Measurements from ENCODE around the gene PLSCR1. TPM values are rescaled to one million over a fixed set of nuclear protein-coding genes. Genes with fewer than 3 reads are reported as not detected.

The PLSCR1 gene
- total RNA-seq, 1 experiment from 2014 or later, result 48.9 TPM

DNA sequence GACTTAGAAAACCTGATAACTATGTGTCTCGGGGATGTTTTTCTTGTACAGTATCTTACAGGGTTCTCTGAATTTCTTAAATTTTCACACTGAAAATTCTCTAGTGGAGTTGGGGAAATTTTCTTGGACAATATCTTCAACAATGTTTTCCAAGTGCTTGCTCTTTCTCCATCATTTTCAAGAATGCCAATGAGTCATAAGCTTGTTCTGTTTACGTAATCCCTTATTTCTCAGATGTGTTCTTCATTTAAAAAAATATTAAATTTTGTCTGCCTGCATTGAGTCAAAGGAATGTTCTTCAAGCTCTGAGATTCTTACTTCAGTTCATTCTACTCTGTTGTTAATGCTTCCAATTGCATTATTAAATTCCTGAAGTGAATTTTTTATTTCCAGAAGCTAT is 53.1 kb downstream of the PLSCR1 start:
- H3K23me2 ChIP-seq (ENCODE audit: insufficient read length, low read depth, low read length, poor library complexity, severe bottlenecking), result no peaks in the 10 kb centered on the region
- no peak overlapping the region for H4K5ac ChIP-seq (ENCODE audit: insufficient read length, low read depth, low read length)
- H3T11ph ChIP-seq (ENCODE audit: low read length), result no peak overlapping the region
- H3K23ac ChIP-seq (ENCODE audit: insufficient read length, low read depth, low read length), result no peak overlapping the region
- no peak overlapping the region for H3K4me2 ChIP-seq (ENCODE audit: insufficient read depth, insufficient read length, low read length)
- no peak for DNase-seq
- H2BK120ac ChIP-seq (ENCODE audit: low read depth, low read length, poor library complexity, severe bottlenecking), result no peak overlapping the region
- H4K91ac ChIP-seq (ENCODE audit: insufficient read length, low read depth, low read length), result no peak overlapping the region
- H3K4ac ChIP-seq (ENCODE audit: low read depth, low read length), result no peak overlapping the region
- no peak overlapping the region for H2BK12ac ChIP-seq (ENCODE audit: insufficient read length, low read depth, low read length)
- H3K4me1 ChIP-seq (ENCODE audit: insufficient read depth, low read length), result no peaks in the 10 kb centered on the region
- no peak overlapping the region for H2BK20ac ChIP-seq (ENCODE audit: low read depth, low read length, poor library complexity, severe bottlenecking)
- Mint-ChIP-seq H3K36me3 (ENCODE audit: insufficient read depth in 1 of 3, low read depth in 3 of 3) (peaks cover 0 to 2% (median 0%) of the 10 kb centered on the region in 3 experiments; a peak in 2 of 7 replicates), H3K27me3 (ENCODE audit: low read depth) (no peaks in the 10 kb centered on the region), H3K4me1 (peaks cover 7 to 10% of the 10 kb centered on the region in 2 experiments; a peak in 3 of 4 replicates), H3K9me3 (peaks cover 2 to 5% of the 10 kb centered on the region in 2 experiments; a peak in 2 of 5 replicates), H3K27ac (no peak overlapping the region), H3K4me3 (no peak overlapping the region)
- H3K9me3 ChIP-seq (ENCODE audit: control insufficient read depth, low read depth, low read length), result no peaks in the 10 kb centered on the region
- no peak overlapping the region for H3K9ac ChIP-seq (ENCODE audit: extremely low read depth, insufficient read length, low read length)
- H2BK5ac ChIP-seq (ENCODE audit: insufficient read length, low read length), result no peak overlapping the region
- H2AK5ac ChIP-seq (ENCODE audit: insufficient read length, low read length), result no peak overlapping the region
- no peaks in the 10 kb centered on the region for H3K27me3 ChIP-seq (ENCODE audit: insufficient read depth, low read length)
- no peak overlapping the region for H3K27ac ChIP-seq (ENCODE audit: insufficient read length, low read depth, low read length)
- no peaks in the 10 kb centered on the region for H4K20me1 ChIP-seq (ENCODE audit: control insufficient read depth, insufficient read depth, insufficient read length)
- H3K79me2 ChIP-seq (ENCODE audit: insufficient read depth, low read length), result no peaks in the 10 kb centered on the region
- no peak overlapping the region for H3K18ac ChIP-seq (ENCODE audit: insufficient read length, low read depth, low read length)
- no peak overlapping the region for H2BK15ac ChIP-seq (ENCODE audit: low read depth, low read length)
- H3K79me1 ChIP-seq (ENCODE audit: insufficient read depth, low read depth, low read length, poor library complexity, severe bottlenecking), result no peaks in the 10 kb centered on the region
- no peak overlapping the region for H4K8ac ChIP-seq (replicated peaks; ENCODE audit: insufficient read length, low read depth, low read length)
- no peak overlapping the region for H3K14ac ChIP-seq (ENCODE audit: insufficient read depth, low read length)
- WGBS (ENCODE audit: extremely low coverage, insufficient read length, low lambda C conversion rate), result no CpG with 5 or more reads among the region's 2 CpGs
- H2AFZ ChIP-seq (ENCODE audit: low read length), result no peak overlapping the region
- no peak overlapping the region for H3K56ac ChIP-seq (ENCODE audit: insufficient read length, low read depth, low read length)
- TF ChIP-seq, protein P1, sequence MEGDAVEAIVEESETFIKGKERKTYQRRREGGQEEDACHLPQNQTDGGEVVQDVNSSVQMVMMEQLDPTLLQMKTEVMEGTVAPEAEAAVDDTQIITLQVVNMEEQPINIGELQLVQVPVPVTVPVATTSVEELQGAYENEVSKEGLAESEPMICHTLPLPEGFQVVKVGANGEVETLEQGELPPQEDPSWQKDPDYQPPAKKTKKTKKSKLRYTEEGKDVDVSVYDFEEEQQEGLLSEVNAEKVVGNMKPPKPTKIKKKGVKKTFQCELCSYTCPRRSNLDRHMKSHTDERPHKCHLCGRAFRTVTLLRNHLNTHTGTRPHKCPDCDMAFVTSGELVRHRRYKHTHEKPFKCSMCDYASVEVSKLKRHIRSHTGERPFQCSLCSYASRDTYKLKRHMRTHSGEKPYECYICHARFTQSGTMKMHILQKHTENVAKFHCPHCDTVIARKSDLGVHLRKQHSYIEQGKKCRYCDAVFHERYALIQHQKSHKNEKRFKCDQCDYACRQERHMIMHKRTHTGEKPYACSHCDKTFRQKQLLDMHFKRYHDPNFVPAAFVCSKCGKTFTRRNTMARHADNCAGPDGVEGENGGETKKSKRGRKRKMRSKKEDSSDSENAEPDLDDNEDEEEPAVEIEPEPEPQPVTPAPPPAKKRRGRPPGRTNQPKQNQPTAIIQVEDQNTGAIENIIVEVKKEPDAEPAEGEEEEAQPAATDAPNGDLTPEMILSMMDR (conservative IDR thresholded peaks at IDR 0.05), result no peak

Measured in H9 (cell line).